Activated T-helper 2 cell treated with anti-CD3 and anti-CD28 coated beads, Interferon-gamma antibody, Interleukin-2, Interleukin-4, amounts not matched to agents 10 μg/mL and 5 μg/mL and 100 μg/mL, durations not matched to agents 14 hours and 24 hours and 36 hours (primary cell): ENCODE data around the gene ZNF800. TPM values are rescaled to one million over a fixed set of nuclear protein-coding genes. Genes with fewer than 3 reads are reported as not detected.
A peak's percentile ranks its signal among the peaks of the same experiment; 100 is the strongest.
"Not testable (repeated sequence)": the region's sequence is repeated elsewhere in the genome, so short reads cannot be mapped to it uniquely, and the experiment has no call there.

Experiments
- DNase-seq: peaks from one replicate; pipeline ENCODE4 v3.0.0; 2021; ENCODE audit warnings: low spot score
- H3K27ac Mint-ChIP-seq: one replicate; pipeline ENCODE4 v1.8.0; 2021; ENCODE audit warnings: mixed read lengths
- H3K27me3 Mint-ChIP-seq: one replicate; pipeline ENCODE4 v1.8.0; 2021; ENCODE audit warnings: low read depth, mixed read lengths
- H3K36me3 Mint-ChIP-seq: one replicate; pipeline ENCODE4 v1.8.0; 2021; ENCODE audit warnings: low read depth, mixed read lengths
- H3K4me1 Mint-ChIP-seq: one replicate; pipeline ENCODE4 v1.8.0; 2021; ENCODE audit warnings: low read depth, mixed read lengths
- H3K4me3 Mint-ChIP-seq: one replicate; pipeline ENCODE4 v1.8.0; 2021; ENCODE audit warnings: low read depth, mild to moderate bottlenecking, moderate library complexity, mixed read lengths
- H3K9me3 Mint-ChIP-seq: one replicate; pipeline ENCODE4 v1.8.0; 2021; ENCODE audit warnings: mixed read lengths
- intact Hi-C: fragments of 100-400 bp; cut with micrococcal nuclease; formaldehyde crosslinking; loops from one replicate; pipeline ENCODE4 v1.15.1; 2023
- total RNA-seq: library from RNA; stranded (reverse); gene quantifications from 2 replicates; pipeline ENCODE4 v1.2.3, GENCODE V29; 2022

ZNF800 gene
- total RNA-seq, 1 donor from 2014 or later: 40.2 TPM

GRCh38 chr7:127409629-127410028 is 17.1 kb upstream of the ZNF800 start:
- Mint-ChIP-seq H3K36me3 (peaks cover 2% of the 10 kb centered on the region), H3K4me3 (no peak overlapping the region), H3K27me3 (peaks cover 39% of the 10 kb centered on the region), H3K27ac (no peak overlapping the region), H3K9me3 (no peaks in the 10 kb centered on the region), H3K4me1 (peaks cover 22% of the 10 kb centered on the region)
- intact Hi-C loops: loop anchor here (5.0 kb wide), 1 partner anchor 62 kb away; no protein-coding TSS in a partner anchor
- DNase-seq: no peak

DNA sequence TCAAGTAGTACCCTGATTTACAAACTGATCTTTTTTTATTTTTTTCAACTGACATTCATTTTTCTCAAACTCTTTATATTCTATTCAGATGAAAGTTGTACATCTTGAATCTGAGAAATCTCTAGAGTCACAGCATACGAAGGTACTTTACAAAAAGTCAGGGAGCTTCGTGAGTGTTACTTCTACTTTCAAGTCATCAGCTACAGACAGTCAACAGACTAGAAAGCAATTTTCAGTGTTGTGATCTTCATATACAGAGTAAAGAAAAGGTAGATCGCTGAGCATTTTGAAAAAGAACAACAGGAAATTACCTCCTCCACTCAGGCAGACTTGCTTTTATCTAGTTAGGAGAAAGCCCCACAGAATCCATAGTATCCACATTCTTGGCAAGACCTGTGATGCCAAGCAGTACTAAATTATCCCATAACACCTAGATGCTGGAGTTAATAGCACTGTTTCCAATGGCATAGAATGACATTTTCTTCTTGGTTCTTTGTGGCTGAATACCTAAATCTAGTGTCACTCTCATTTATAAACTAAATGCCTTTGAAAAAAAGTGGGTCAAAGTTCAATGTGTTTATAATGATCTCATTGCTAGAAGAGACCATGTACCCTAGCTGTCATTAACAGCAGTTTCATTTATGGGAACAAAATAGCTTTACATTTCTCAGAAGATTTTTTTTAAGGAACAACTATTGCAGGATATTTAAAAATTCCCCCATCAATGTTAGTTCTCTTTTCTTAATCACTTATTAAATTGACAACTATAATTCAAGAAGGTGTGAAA is 12.0 kb upstream of the ZNF800 start:
- no peak overlapping the region for H3K27ac Mint-ChIP-seq
- peaks cover 42% of the 10 kb centered on the region for H3K27me3 Mint-ChIP-seq
- H3K36me3 Mint-ChIP-seq: no peaks in the 10 kb centered on the region
- no peak overlapping the region for H3K4me3 Mint-ChIP-seq
- no peaks in the 10 kb centered on the region for H3K9me3 Mint-ChIP-seq
- no peak for DNase-seq
- peaks cover 11% of the 10 kb centered on the region for H3K4me1 Mint-ChIP-seq
- intact Hi-C loops: no loop called here

GRCh38 chr7:127396184-127396583 is 3.7 kb upstream of the ZNF800 start:
- Mint-ChIP-seq H3K27ac (no peak overlapping the region), H3K36me3 (peaks cover 10% of the 10 kb centered on the region), H3K27me3 (peaks cover 13% of the 10 kb centered on the region), H3K4me3 (no peak overlapping the region), H3K4me1 (peaks cover 28% of the 10 kb centered on the region), H3K9me3 (peaks cover 12% of the 10 kb centered on the region)
- intact Hi-C loops: no loop called here
- DNase-seq: no peak

DNA sequence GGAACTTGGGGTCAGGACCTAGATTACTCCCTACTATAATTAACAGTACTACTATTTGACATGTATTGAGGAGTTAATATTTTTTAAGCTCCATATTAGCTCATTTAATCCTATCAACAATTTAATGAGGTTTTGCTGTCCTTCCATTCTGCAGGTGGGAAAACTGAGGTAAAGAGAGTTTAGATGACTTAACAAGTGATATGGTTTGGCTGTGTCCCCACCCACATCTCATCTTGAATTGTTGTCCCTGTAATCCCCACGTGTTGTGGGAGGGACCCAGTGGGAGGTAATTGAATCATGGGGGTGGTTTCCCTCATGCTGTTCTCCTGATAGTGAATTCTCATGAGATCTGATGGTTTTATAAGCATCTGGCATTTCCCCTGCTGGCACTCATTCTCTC is 2.6 kb upstream of the ZNF800 start:
- peaks cover 39% of the 10 kb centered on the region for H3K4me1 Mint-ChIP-seq
- peaks cover 11% of the 10 kb centered on the region for H3K27me3 Mint-ChIP-seq
- peaks cover 21% of the 10 kb centered on the region for H3K36me3 Mint-ChIP-seq
- intact Hi-C loops: loop anchor here (1.0 kb wide), 1 partner anchor 19 kb away; no protein-coding TSS in a partner anchor
- not testable (repeated sequence) for DNase-seq, H3K27ac Mint-ChIP-seq
- H3K4me3 Mint-ChIP-seq: peak overlapping the region; percentile 19
- peaks cover 12% of the 10 kb centered on the region for H3K9me3 Mint-ChIP-seq

DNA sequence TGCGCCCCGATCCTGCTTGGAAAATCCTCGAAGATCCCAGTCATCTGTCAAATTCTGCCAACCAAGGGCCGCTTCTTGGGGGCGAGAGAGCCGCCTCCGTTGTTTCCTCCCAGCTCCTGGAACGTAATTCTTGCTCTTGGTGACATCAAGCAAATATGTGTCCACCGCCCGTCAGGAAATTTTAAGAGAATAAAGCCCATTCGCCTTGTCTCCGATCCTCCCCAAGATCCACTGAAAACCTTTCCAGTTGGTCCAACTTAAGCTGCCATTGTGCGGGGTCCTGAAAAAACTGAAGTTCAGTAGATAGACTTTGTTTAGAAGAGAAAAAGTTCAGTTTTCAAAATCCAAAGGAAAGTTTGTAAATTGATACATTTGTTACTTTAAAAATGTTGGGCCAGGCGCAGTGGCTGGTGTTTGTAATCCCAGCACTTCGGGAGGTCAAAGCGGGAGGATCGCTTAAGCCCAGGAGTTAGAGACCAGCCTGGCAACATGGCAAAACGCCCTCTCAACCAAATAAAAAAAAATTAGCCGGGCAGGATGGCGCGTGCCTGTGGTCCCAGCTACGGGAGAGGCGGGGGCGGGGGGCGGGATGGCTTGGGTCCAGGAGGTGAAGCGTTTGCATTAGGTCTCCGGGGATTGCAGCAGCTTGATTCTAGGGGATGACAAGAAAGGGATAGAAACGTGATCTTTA is 1.0 kb upstream of the ZNF800 start:
- H3K27me3 Mint-ChIP-seq: peaks cover 5% of the 10 kb centered on the region
- DNase-seq: no peak
- peaks cover 12% of the 10 kb centered on the region for H3K9me3 Mint-ChIP-seq
- peaks cover 52% of the 10 kb centered on the region for H3K4me1 Mint-ChIP-seq
- intact Hi-C loops: loop anchor here (2.0 to 5.0 kb wide), 5 partner anchors 41 to 259 kb away; partner anchors contain the start of genes ARF5, GCC1, GRM8 and SND1
- H3K36me3 Mint-ChIP-seq: peaks cover 36% of the 10 kb centered on the region
- peak overlapping the region; percentile 80 for H3K4me3 Mint-ChIP-seq
- H3K27ac Mint-ChIP-seq: peak overlapping the region; percentile 90

DNA sequence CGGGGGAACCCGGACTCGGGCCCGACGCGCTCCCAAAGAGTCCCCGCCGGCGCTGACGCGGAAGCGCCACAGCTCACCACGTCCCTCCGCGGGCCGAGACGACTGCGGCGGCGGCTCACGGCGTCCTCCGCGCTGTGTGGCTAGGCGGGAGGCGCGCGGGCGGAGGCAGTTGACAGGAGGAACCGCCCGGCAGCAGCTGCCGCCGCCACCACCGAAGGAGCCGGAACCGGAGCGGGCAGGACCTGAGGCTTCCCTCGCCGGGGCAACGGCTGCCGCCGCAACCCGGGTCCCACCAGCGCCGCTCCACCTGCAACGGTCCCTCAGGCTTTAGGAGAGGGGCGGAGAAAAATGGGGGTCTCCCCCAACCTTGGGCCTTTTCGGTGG is 334 bp downstream of the ZNF800 start:
- intact Hi-C loops: loop anchor here (2.0 to 5.0 kb wide), 5 partner anchors 39 to 260 kb away; partner anchors contain the start of genes ARF5, GCC1, GRM8 and SND1
- H3K27ac Mint-ChIP-seq: peak overlapping the region; percentile 92
- peak; percentile 69 for DNase-seq
- H3K27me3 Mint-ChIP-seq: no peaks in the 10 kb centered on the region
- H3K4me1 Mint-ChIP-seq: peaks cover 58% of the 10 kb centered on the region
- H3K4me3 Mint-ChIP-seq: peak overlapping the region; percentile 86
- H3K36me3 Mint-ChIP-seq: peaks cover 47% of the 10 kb centered on the region
- H3K9me3 Mint-ChIP-seq: peaks cover 12% of the 10 kb centered on the region

DNA sequence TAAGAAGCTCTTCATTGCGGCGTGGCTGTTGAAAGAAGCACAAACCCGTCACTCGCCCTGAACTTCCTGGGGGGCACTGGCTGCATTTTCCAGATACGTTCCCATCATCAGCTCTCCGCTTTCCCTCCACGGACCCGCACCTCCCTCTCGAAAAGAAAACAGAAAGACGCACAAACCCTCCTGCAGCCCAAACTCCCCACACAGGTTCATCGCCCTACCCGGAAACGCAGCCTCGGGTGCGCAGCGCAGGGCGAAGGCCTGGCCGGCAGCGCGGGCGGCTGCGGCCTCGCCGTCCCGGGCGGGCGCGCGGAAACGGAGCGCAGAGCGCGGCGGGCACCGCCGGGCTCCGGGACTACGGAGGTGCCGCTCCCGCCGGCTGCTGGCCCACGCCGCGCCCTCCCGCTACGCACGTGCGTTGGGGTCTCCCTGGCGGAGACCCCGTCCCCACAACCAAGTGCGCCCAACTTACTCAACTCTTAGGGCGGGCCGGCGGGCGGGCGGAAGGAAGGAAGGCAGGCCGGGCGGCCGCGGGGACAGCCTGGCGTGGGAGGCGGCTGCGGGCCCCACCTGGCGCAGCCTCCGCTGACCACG is 822 bp downstream of the ZNF800 start:
- Mint-ChIP-seq H3K36me3 (peaks cover 49% of the 10 kb centered on the region), H3K9me3 (peaks cover 12% of the 10 kb centered on the region), H3K27ac (peak overlapping the region; percentile 91), H3K27me3 (no peaks in the 10 kb centered on the region), H3K4me3 (peak overlapping the region; percentile 92), H3K4me1 (peaks cover 58% of the 10 kb centered on the region)
- intact Hi-C loops: loop anchor here (1.0 to 5.0 kb wide), 7 partner anchors 9 to 261 kb away; partner anchors contain the start of genes ARF5, GCC1, GRM8 and SND1
- DNase-seq: peak; percentile 56

DNA sequence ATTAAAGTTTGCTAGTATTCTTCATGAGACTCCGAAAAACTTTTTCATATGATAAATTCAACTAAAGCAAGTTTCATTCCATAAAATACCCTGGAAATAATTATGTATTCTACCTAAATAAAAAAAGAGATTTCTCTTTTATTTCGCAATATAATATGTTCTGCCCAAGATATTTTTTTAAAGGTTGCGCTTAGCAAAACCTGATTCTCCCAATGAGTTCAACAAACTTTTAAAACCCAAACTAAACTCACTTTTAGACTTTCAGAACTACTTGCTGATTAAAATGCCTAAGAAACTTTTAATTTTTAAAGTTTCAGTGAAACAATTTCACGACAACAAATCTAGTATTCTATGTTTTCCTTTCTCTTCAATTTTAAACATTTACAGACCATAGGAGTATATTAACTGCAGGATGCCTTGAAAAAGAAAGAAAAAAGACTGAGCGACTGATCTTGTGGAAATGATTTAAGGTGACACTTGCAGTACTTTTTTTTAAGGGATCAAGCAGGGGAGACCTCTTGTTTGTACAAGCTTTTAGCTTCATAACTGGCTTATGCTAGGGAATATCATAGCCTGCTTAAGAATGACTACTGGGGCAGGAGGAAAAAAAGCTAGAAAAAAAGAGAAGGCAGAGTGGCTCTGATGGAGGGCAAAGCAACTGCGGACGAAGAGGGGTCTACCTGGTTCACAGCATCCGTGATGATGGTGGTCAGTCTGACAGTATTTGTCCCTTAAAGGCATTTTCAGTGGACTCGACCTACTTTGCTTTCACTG is 1.5 kb downstream of the ZNF800 start:
- Mint-ChIP-seq H3K4me1 (peaks cover 57% of the 10 kb centered on the region), H3K36me3 (peaks cover 52% of the 10 kb centered on the region), H3K4me3 (peak overlapping the region; percentile 92), H3K27ac (peak overlapping the region; percentile 91), H3K9me3 (peaks cover 10% of the 10 kb centered on the region), H3K27me3 (no peaks in the 10 kb centered on the region)
- DNase-seq: no peak
- intact Hi-C loops: loop anchor here (1.0 to 5.0 kb wide), 6 partner anchors 9 to 261 kb away; partner anchors contain the start of genes ARF5, GCC1, GRM8 and SND1

DNA sequence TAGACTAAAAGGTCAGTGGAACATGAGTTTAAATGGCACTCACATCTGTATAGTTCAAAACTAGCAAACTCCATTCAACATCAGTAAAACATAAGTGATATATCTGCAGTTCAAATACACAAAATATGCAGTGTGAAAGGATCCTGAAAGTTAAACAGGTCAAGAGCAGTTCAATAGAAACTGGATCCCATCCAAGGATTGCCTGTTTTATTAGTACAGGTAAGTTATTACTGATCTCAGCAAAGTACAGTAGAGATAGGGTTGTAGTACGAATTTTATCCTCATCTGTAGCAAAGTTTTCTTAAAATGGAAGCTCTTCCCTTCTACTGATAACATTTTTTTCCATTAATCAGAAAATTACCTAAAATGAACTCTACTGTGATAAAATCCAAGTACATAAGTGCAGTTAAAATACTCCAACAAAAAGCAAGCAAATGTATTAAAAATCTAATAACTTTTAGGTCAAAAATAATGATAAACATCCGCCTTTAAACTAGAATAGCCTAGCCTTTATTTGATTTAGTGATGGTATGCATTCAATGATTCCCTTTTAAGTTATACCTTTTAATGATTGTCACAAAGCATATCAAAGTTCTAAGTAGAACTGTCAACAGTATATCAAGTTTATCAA is 2.2 kb downstream of the ZNF800 start:
- Mint-ChIP-seq H3K9me3 (peaks cover 2% of the 10 kb centered on the region), H3K27ac (no peak overlapping the region), H3K4me1 (peaks cover 56% of the 10 kb centered on the region), H3K36me3 (peaks cover 53% of the 10 kb centered on the region), H3K27me3 (no peaks in the 10 kb centered on the region), H3K4me3 (peak overlapping the region; percentile 92)
- DNase-seq: no peak
- intact Hi-C loops: loop anchor here (5.0 kb wide), 4 partner anchors 57 to 262 kb away; partner anchors contain the start of genes ARF5, GCC1, GRM8 and SND1

- DNase-seq: no peak
- H3K4me3 Mint-ChIP-seq: peak overlapping the region; percentile 7
- peaks cover 50% of the 10 kb centered on the region for H3K4me1 Mint-ChIP-seq
- no peaks in the 10 kb centered on the region for H3K27me3 Mint-ChIP-seq
- H3K27ac Mint-ChIP-seq: no peak overlapping the region
- H3K9me3 Mint-ChIP-seq: no peaks in the 10 kb centered on the region
- intact Hi-C loops: no loop called here
- H3K36me3 Mint-ChIP-seq: peaks cover 57% of the 10 kb centered on the region
Observed at GRCh38 chr7:127389321-127389720, 3.2 kb downstream of the ZNF800 start.

GRCh38 chr7:127387974-127388373 is 4.5 kb downstream of the ZNF800 start:
- Mint-ChIP-seq H3K27me3 (no peaks in the 10 kb centered on the region), H3K4me3 (no peak overlapping the region), H3K4me1 (peaks cover 46% of the 10 kb centered on the region), H3K27ac (no peak overlapping the region), H3K36me3 (peaks cover 62% of the 10 kb centered on the region), H3K9me3 (no peaks in the 10 kb centered on the region)
- intact Hi-C loops: no loop called here
- DNase-seq: no peak
